ENCODE measurements around the gene SCAMP4. TPM values are rescaled to one million over a fixed set of nuclear protein-coding genes. Genes with fewer than 3 reads are reported as not detected.

The SCAMP4 gene
- polyA plus RNA-seq, 1 donor, result 27.1 TPM

GRCh38 chr19:1936916-1937610 lies 31.9 kb downstream of the SCAMP4 start:
- DNase-seq (ENCODE audit: low read depth), result no peak

GRCh38 chr19:1938071-1938470 lies 32.9 kb downstream of the SCAMP4 start:
- DNase-seq (ENCODE audit: low read depth), result no peak

GRCh38 chr19:1941146-1942077 lies 36.2 kb downstream of the SCAMP4 start, which contains the start of gene CSNK1G2:
CSNK1G2 (plus strand) TSS chr19:1941172; CDS start chr19:1969773, 28,601 bp downstream.
- no peak for DNase-seq (ENCODE audit: low read depth)

GRCh38 chr19:1942078-1942933 lies 37.1 kb downstream of the SCAMP4 start:
- DNase-seq (ENCODE audit: low read depth), result no peak

GRCh38 chr19:1942934-1943555 lies 37.8 kb downstream of the SCAMP4 start:
- DNase-seq (ENCODE audit: low read depth), result no peak

- DNase-seq (ENCODE audit: low read depth), result no peak
Measured at GRCh38 chr19:1943661-1944087, 38.5 kb downstream of the SCAMP4 start.

- DNase-seq (ENCODE audit: low read depth), result no peak
Measured at GRCh38 chr19:1944088-1944915, 39.1 kb downstream of the SCAMP4 start.

- no peak for DNase-seq (ENCODE audit: low read depth)
Measured at GRCh38 chr19:1944916-1945561, 39.8 kb downstream of the SCAMP4 start.

GRCh38 chr19:1945899-1946298 lies 40.7 kb downstream of the SCAMP4 start:
- DNase-seq (ENCODE audit: low read depth), result no peak

- no peak for DNase-seq (ENCODE audit: low read depth)
Measured at GRCh38 chr19:1947651-1948209, 42.5 kb downstream of the SCAMP4 start.

GRCh38 chr19:1949304-1950101 lies 44.3 kb downstream of the SCAMP4 start:
- DNase-seq (ENCODE audit: low read depth), result no peak

GRCh38 chr19:1950640-1951039 lies 45.4 kb downstream of the SCAMP4 start:
- DNase-seq (ENCODE audit: low read depth), result no peak

GRCh38 chr19:1952635-1953034 lies 47.4 kb downstream of the SCAMP4 start:
- no peak for DNase-seq (ENCODE audit: low read depth)

- DNase-seq (ENCODE audit: low read depth), result no peak
Measured at GRCh38 chr19:1953037-1953436, 47.8 kb downstream of the SCAMP4 start.

- no peak for DNase-seq (ENCODE audit: low read depth)
Measured at GRCh38 chr19:1953441-1954094, 48.4 kb downstream of the SCAMP4 start.

GRCh38 chr19:1954532-1954933 lies 49.3 kb downstream of the SCAMP4 start:
- DNase-seq (ENCODE audit: low read depth), result no peak

GRCh38 chr19:1955171-1956121 lies 50.2 kb downstream of the SCAMP4 start:
- DNase-seq (ENCODE audit: low read depth), result no peak

Measured in forelimb muscle (tissue), 1 donor.